Ovary (tissue), 9 donors: ENCODE measurements around the gene MTSS2. TPM values are rescaled to one million over a fixed set of nuclear protein-coding genes. Genes with fewer than 3 reads are reported as not detected.

Source experiments
- DNase-seq, 5 donors: peaks; one replicate each; pipeline ENCODE4 v3.0.0-alpha.2; 2019 to 2020
- H3K27ac ChIP-seq, 2 donors: fragments of 200-600 bp; one replicate each; pipeline versions ENCODE4 v1.5.1 to v1.8.0; 2019 to 2022
- H3K27me3 ChIP-seq: fragments of 200-600 bp; one replicate; pipeline ENCODE4 v1.8.0; 2022
- H3K36me3 ChIP-seq: fragments of 200-600 bp; sonication (generic); one replicate; pipeline ENCODE4 v1.5.1; 2019
- H3K4me1 ChIP-seq: one replicate; pipeline ENCODE4 v1.8.1; 2013; ENCODE audit warnings: mild to moderate bottlenecking, moderate library complexity; ENCODE audit not compliant: insufficient read depth
- H3K4me3 ChIP-seq: fragments of 200-600 bp; sonication (generic); one replicate; pipeline ENCODE4 v1.5.1; 2017
- H3K9me3 ChIP-seq, 2 donors: fragments of 200-600 bp in 1 of 2; sonication (generic) in 1 of 2; one replicate each; pipeline versions ENCODE4 v1.5.1 to v1.8.1; 2013 to 2019; ENCODE audit warnings: mild to moderate bottlenecking in 1 of 2, moderate library complexity in 1 of 2
- CTCF ChIP-seq, 3 donors: fragments of 450-650 bp in 2 of 3; fragments of 200-600 bp in 1 of 3; IDR thresholded peaks; one replicate each; pipeline versions ENCODE4 v1.5.1 to v1.8.0; 2016 to 2022; ENCODE audit warnings: antibody characterized with exemption in 3 of 3, mild to moderate bottlenecking in 1 of 3
- EP300 ChIP-seq: sonication (generic); formaldehyde crosslinking; IDR thresholded peaks from one replicate; pipeline ENCODE4 v1.6.1; 2017; ENCODE audit warnings: antibody characterized with exemption
- POLR2A ChIP-seq: fragments of 450-650 bp; IDR thresholded peaks from one replicate; pipeline ENCODE4 v1.6.1; 2017; ENCODE audit warnings: antibody characterized with exemption, mild to moderate bottlenecking, moderate library complexity
- WGBS, 3 donors: extraction: QIAGEN DNeasy Blood & Tissue Kit in 1 of 3; methylation state at CpG; one replicate each; pipeline versions ENCODE4 v1.1.5 to v1.1.7; 2013 to 2017; 5-methylcytosine and 5-hydroxymethylcytosine counted together
- intact Hi-C, 4 donors: fragments of 100-400 bp; cut with DNase I; formaldehyde crosslinking; loops; one replicate each; pipeline versions ENCODE4 v1.11.0 to v1.15.1; 2022 to 2023
- polyA plus RNA-seq, 2 donors: library from polyadenylated mRNA; stranded (reverse); fragments of 200-250 nt in 1 of 2; fragments of 350-450 nt in 1 of 2; fragmentation: Illumina TruSeq in 1 of 2; extraction: RNeasy Lipid Tissue Mini Kit (QIAGEN cat#74804) in 1 of 2; gene quantifications; one replicate each; pipeline ENCODE4 v1.2.3, GENCODE V29; 2013 to 2014
- total RNA-seq, 7 donors: library from RNA; depleted of rRNA in 2 of 7; stranded (reverse); fragments of >200 nt in 2 of 7; fragmentation: NEBNext Ultra II Directional in 3 of 7; extraction: Animal tissue kit (Norgen Biotek cat#: 25700) in 3 of 7; gene quantifications; one replicate each; pipeline versions ENCODE4 v1.1.0 to v1.2.4, GENCODE V29; 2016 to 2023
- donor health status: DM: no; HTN: no; CAD: no; lungs with moderate emphysema.
- donor health status: DM: no; HTN: no; CAD: no.
- donor health status: Bipolar disorder and iron deficiency.
- donor health status: DM: yes; HTN: yes; CAD: no.
- donor health status: DM: no; HTN: no; CAD: no.
- donor health status: DM: yes; HTN: yes; CAD: no.

Gene MTSS2
- total and polyA plus RNA-seq, 9 donors, result 8.4 to 93.5 (median 40.2) TPM

GRCh38 chr16:70660672-70661350, 25.0 kb downstream of the MTSS2 start:
- no peak overlapping the region for H3K4me3 ChIP-seq
- no peak overlapping the region for H3K27ac ChIP-seq
- WGBS, 3 donors, result 34 to 45% (median 43%) methylated on average over 7 of the region's 7 CpGs
- H3K27me3 ChIP-seq, result no peaks in the 10 kb centered on the region
- no peaks in the 10 kb centered on the region for H3K36me3 ChIP-seq
- TF ChIP-seq POLR2A (no peak), EP300 (no peak), CTCF (IDR thresholded peaks at IDR 0.05) (no peak)
- H3K4me1 ChIP-seq, result peaks cover 6% of the 10 kb centered on the region
- peak in 2 of 5 donors; percentile 42 to 46 for DNase-seq
- no peaks in the 10 kb centered on the region for H3K9me3 ChIP-seq
- intact Hi-C loops, result no loop called here

GRCh38 chr16:70659953-70660671, 25.7 kb downstream of the MTSS2 start:
- DNase-seq, result no peak
- Histone ChIP-seq H3K36me3 (no peaks in the 10 kb centered on the region), H3K27ac (no peak overlapping the region), H3K27me3 (no peaks in the 10 kb centered on the region), H3K4me1 (peaks cover 6% of the 10 kb centered on the region), H3K9me3 (no peaks in the 10 kb centered on the region), H3K4me3 (no peak overlapping the region)
- 78 to 82% (median 79%) methylated on average over 16 of the region's 16 CpGs for whole genome bisulfite sequencing, 3 donors
- TF ChIP-seq CTCF (IDR thresholded peaks at IDR 0.05), result no peak
- TF ChIP-seq EP300, result no peak
- no peak for TF ChIP-seq POLR2A
- intact Hi-C loops, result loop anchor here in 1 of 4 donors (10.0 kb wide), 1 partner anchor 295 kb away; no protein-coding TSS in a partner anchor

GRCh38 chr16:70659546-70659945, 26.3 kb downstream of the MTSS2 start:
- Histone ChIP-seq H3K9me3 (no peaks in the 10 kb centered on the region), H3K27me3 (no peaks in the 10 kb centered on the region), H3K4me3 (no peak overlapping the region), H3K4me1 (peaks cover 6% of the 10 kb centered on the region), H3K27ac (no peak overlapping the region), H3K36me3 (no peaks in the 10 kb centered on the region)
- WGBS, 3 donors, result 85 to 89% (median 87%) methylated on average over 12 of the region's 12 CpGs
- DNase-seq, result peak in 1 of 5 donors; percentile 30
- intact Hi-C loops, result loop anchor here in 1 of 4 donors (10.0 kb wide), 1 partner anchor 295 kb away; no protein-coding TSS in a partner anchor
- TF ChIP-seq EP300 (no peak), POLR2A (no peak), CTCF (IDR thresholded peaks at IDR 0.05) (no peak)

- Histone ChIP-seq H3K27me3 (no peaks in the 10 kb centered on the region), H3K36me3 (no peaks in the 10 kb centered on the region), H3K9me3 (no peaks in the 10 kb centered on the region), H3K4me1 (peaks cover 6% of the 10 kb centered on the region), H3K4me3 (no peak overlapping the region), H3K27ac (no peak overlapping the region)
- TF ChIP-seq CTCF (IDR thresholded peaks at IDR 0.05), result no peak
- TF ChIP-seq EP300, result no peak
- no peak for TF ChIP-seq POLR2A
- intact Hi-C loops, result loop anchor here in 1 of 4 donors (10.0 kb wide), 1 partner anchor 294 kb away; no protein-coding TSS in a partner anchor
- DNase-seq, result no peak
- WGBS, 3 donors, result 81 to 93% (median 86%) methylated on average over 5 of the region's 5 CpGs
Measured at GRCh38 chr16:70658921-70659320, 26.9 kb downstream of the MTSS2 start.
